Measurements from ENCODE around the gene RABAC1. TPM values are rescaled to one million over a fixed set of nuclear protein-coding genes. Genes with fewer than 3 reads are reported as not detected.

The RABAC1 gene
- total RNA-seq, 1 experiment from 2014 or later, result 94.0 TPM

DNA sequence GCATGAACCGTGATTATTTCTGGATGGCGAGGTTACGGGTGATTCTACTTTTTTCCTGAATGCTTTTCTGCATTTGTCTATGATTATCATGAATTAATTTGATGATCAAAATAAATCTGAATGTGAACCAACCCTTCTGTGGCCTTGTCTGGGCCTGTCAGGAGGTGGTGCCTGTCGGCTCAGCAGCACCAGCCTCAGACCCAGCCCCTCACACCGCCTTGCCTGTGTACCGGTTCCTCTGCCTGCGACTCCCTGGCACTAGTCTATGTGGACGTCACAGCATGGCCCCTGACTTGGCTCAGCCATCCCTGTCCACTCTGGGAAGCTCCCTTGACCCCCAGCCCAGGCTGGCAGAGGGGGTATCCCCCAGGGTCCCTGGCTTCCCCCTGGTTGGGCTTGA is 15.5 kb upstream of the RABAC1 start:
- H3K27ac ChIP-seq (ENCODE audit: insufficient read length, low read depth, low read length), result no peak overlapping the region
- H2BK12ac ChIP-seq (ENCODE audit: insufficient read length, low read depth, low read length), result no peak overlapping the region
- no peak overlapping the region for H3K18ac ChIP-seq (ENCODE audit: insufficient read length, low read depth, low read length)
- no peaks in the 10 kb centered on the region for H4K20me1 ChIP-seq (ENCODE audit: control insufficient read depth, insufficient read depth, insufficient read length)
- no peaks in the 10 kb centered on the region for H3K79me2 ChIP-seq (ENCODE audit: insufficient read depth, low read length)
- no peak overlapping the region for H2BK15ac ChIP-seq (ENCODE audit: low read depth, low read length)
- no peaks in the 10 kb centered on the region; the same call in none of the 2 replicates for H3K27me3 Mint-ChIP-seq (ENCODE audit: low read depth)
- H3K9ac ChIP-seq (ENCODE audit: extremely low read depth, insufficient read length, low read length), result no peak overlapping the region
- no CpG with 5 or more reads among the region's 8 CpGs for WGBS (ENCODE audit: extremely low coverage, insufficient read length, low lambda C conversion rate)
- no peak overlapping the region for H3K14ac ChIP-seq (ENCODE audit: insufficient read depth, low read length)
- H3K4ac ChIP-seq (ENCODE audit: low read depth, low read length), result no peak overlapping the region
- no peaks in the 10 kb centered on the region for H3K4me1 Mint-ChIP-seq
- no peak overlapping the region for H4K5ac ChIP-seq (ENCODE audit: insufficient read length, low read depth, low read length)
- no peaks in the 10 kb centered on the region for H3K9me3 ChIP-seq (ENCODE audit: control insufficient read depth, low read depth, low read length)
- no peak overlapping the region for H2BK20ac ChIP-seq (ENCODE audit: low read depth, low read length, poor library complexity, severe bottlenecking)
- H3K27ac Mint-ChIP-seq, result no peak overlapping the region
- no peak overlapping the region for H3K56ac ChIP-seq (ENCODE audit: insufficient read length, low read depth, low read length)
- no peak overlapping the region for H2AFZ ChIP-seq (ENCODE audit: low read length)
- H3K36me3 Mint-ChIP-seq (ENCODE audit: insufficient read depth in 1 of 3, low read depth in 3 of 3), result peaks cover 2 to 10% (median 6%) of the 10 kb centered on the region in 3 experiments; a peak in 5 of 7 replicates
- H3K23me2 ChIP-seq (ENCODE audit: insufficient read length, low read depth, low read length, poor library complexity, severe bottlenecking), result no peaks in the 10 kb centered on the region
- TF ChIP-seq, protein P1, sequence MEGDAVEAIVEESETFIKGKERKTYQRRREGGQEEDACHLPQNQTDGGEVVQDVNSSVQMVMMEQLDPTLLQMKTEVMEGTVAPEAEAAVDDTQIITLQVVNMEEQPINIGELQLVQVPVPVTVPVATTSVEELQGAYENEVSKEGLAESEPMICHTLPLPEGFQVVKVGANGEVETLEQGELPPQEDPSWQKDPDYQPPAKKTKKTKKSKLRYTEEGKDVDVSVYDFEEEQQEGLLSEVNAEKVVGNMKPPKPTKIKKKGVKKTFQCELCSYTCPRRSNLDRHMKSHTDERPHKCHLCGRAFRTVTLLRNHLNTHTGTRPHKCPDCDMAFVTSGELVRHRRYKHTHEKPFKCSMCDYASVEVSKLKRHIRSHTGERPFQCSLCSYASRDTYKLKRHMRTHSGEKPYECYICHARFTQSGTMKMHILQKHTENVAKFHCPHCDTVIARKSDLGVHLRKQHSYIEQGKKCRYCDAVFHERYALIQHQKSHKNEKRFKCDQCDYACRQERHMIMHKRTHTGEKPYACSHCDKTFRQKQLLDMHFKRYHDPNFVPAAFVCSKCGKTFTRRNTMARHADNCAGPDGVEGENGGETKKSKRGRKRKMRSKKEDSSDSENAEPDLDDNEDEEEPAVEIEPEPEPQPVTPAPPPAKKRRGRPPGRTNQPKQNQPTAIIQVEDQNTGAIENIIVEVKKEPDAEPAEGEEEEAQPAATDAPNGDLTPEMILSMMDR (conservative IDR thresholded peaks at IDR 0.05), result no peak
- H3K9me3 Mint-ChIP-seq, result no peaks in the 10 kb centered on the region
- H3K4me3 Mint-ChIP-seq, result no peak overlapping the region
- no peak overlapping the region for H2AK5ac ChIP-seq (ENCODE audit: insufficient read length, low read length)
- H2BK120ac ChIP-seq (ENCODE audit: low read depth, low read length, poor library complexity, severe bottlenecking), result no peak overlapping the region
- H4K91ac ChIP-seq (ENCODE audit: insufficient read length, low read depth, low read length), result no peak overlapping the region
- no peaks in the 10 kb centered on the region for H3K27me3 ChIP-seq (ENCODE audit: insufficient read depth, low read length)
- H4K8ac ChIP-seq (replicated peaks; ENCODE audit: insufficient read length, low read depth, low read length), result no peak overlapping the region
- no peak for DNase-seq
- H3K4me1 ChIP-seq (ENCODE audit: insufficient read depth, low read length), result no peaks in the 10 kb centered on the region
- no peak overlapping the region for H3K23ac ChIP-seq (ENCODE audit: insufficient read length, low read depth, low read length)
- no peak overlapping the region for H2BK5ac ChIP-seq (ENCODE audit: insufficient read length, low read length)
- no peak overlapping the region for H3K4me2 ChIP-seq (ENCODE audit: insufficient read depth, insufficient read length, low read length)
- no peaks in the 10 kb centered on the region for H3K79me1 ChIP-seq (ENCODE audit: insufficient read depth, low read depth, low read length, poor library complexity, severe bottlenecking)
- no peak overlapping the region for H3T11ph ChIP-seq (ENCODE audit: low read length)
